MM.1S (cell line): ENCODE measurements around the gene HACL1.
A peak's percentile ranks its signal among the peaks of the same experiment; 100 is the strongest.
"Not testable (repeated sequence)": the region's sequence is repeated elsewhere in the genome, so short reads cannot be mapped to it uniquely, and the experiment has no call there.

Source experiments
- DNase-seq: peaks from one replicate; pipeline ENCODE4 v3.0.0-alpha.2; 2015
- H2AFZ ChIP-seq: fragments of 300-600 bp; sonication (generic); 2 replicates; pipeline ENCODE4 v1.6.0; 2016; ENCODE audit warnings: antibody characterized with exemption, low read length
- H3F3A ChIP-seq: fragments of 300-600 bp; sonication (generic); 2 replicates; pipeline ENCODE4 v1.6.1; 2016; ENCODE audit warnings: mild to moderate bottlenecking, antibody characterized with exemption, low read length, moderate library complexity, mixed read lengths; ENCODE audit not compliant: insufficient read depth
- H3K27ac ChIP-seq: fragments of 300-600 bp; sonication (generic); 2 replicates; pipeline ENCODE4 v1.5.1; 2016; ENCODE audit warnings: mild to moderate bottlenecking, low read length
- H3K27me3 ChIP-seq: fragments of 300-600 bp; sonication (generic); replicated peaks from 2 replicates; pipeline ENCODE4 v1.6.0; 2016; ENCODE audit warnings: low read length; ENCODE audit not compliant: insufficient read depth
- H3K36me3 ChIP-seq: fragments of 300-600 bp; sonication (generic); replicated peaks from 2 replicates; pipeline ENCODE4 v1.6.1; 2016; ENCODE audit warnings: mild to moderate bottlenecking, low read length, mixed read lengths; ENCODE audit not compliant: insufficient read depth
- H3K4me1 ChIP-seq: fragments of 300-600 bp; sonication (generic); 2 replicates; pipeline ENCODE4 v1.6.1; 2016; ENCODE audit warnings: low read length, mixed read lengths
- H3K4me2 ChIP-seq: fragments of 300-600 bp; sonication (generic); 2 replicates; pipeline ENCODE4 v1.6.0; 2016; ENCODE audit warnings: low read depth, low read length
- H3K4me3 ChIP-seq: fragments of 300-600 bp; sonication (generic); 2 replicates; pipeline ENCODE4 v1.5.1; 2016; ENCODE audit warnings: low read length, mixed read lengths
- H3K79me2 ChIP-seq: fragments of 300-600 bp; sonication (generic); 2 replicates; pipeline ENCODE4 v1.6.1; 2016; ENCODE audit warnings: mixed run types, low read length, mixed read lengths
- H3K9ac ChIP-seq: fragments of 300-600 bp; sonication (generic); 2 replicates; pipeline ENCODE4 v1.6.1; 2016; ENCODE audit warnings: low read length, mixed read lengths
- H3K9me2 ChIP-seq: fragments of 300-600 bp; sonication (generic); replicated peaks from 2 replicates; pipeline ENCODE4 v1.6.1; 2016; ENCODE audit warnings: mild to moderate bottlenecking, low read length, mixed read lengths; ENCODE audit not compliant: insufficient read depth
- H3K9me3 ChIP-seq: fragments of 300-600 bp; sonication (generic); replicated peaks from 2 replicates; pipeline ENCODE4 v1.6.1; 2016; ENCODE audit warnings: mild to moderate bottlenecking, low read length, mixed read lengths; ENCODE audit not compliant: insufficient read depth
- H4K20me1 ChIP-seq: fragments of 300-600 bp; sonication (generic); 2 replicates; pipeline ENCODE4 v1.6.1; 2016; ENCODE audit warnings: mild to moderate bottlenecking, low read length, moderate library complexity, mixed read lengths; ENCODE audit not compliant: insufficient read depth
- CTCF ChIP-seq: fragments of 300-600 bp; sonication (generic); IDR thresholded peaks from 2 replicates; pipeline ENCODE4 v1.5.1; 2016; ENCODE audit warnings: antibody characterized with exemption, low read length, mixed read lengths
- EZH2 ChIP-seq: fragments of 300-600 bp; sonication (generic); optimal IDR thresholded peaks from 2 replicates; pipeline ENCODE3; 2017; ENCODE audit warnings: low read depth, mild to moderate bottlenecking, antibody characterized with exemption, low read length, mixed read lengths
- EZH2phosphoT487 ChIP-seq: fragments of 300-600 bp; sonication (generic); IDR thresholded peaks from 2 replicates; pipeline ENCODE4 v1.6.1; 2018; ENCODE audit warnings: antibody characterized with exemption, low read length

HACL1 gene

DNA sequence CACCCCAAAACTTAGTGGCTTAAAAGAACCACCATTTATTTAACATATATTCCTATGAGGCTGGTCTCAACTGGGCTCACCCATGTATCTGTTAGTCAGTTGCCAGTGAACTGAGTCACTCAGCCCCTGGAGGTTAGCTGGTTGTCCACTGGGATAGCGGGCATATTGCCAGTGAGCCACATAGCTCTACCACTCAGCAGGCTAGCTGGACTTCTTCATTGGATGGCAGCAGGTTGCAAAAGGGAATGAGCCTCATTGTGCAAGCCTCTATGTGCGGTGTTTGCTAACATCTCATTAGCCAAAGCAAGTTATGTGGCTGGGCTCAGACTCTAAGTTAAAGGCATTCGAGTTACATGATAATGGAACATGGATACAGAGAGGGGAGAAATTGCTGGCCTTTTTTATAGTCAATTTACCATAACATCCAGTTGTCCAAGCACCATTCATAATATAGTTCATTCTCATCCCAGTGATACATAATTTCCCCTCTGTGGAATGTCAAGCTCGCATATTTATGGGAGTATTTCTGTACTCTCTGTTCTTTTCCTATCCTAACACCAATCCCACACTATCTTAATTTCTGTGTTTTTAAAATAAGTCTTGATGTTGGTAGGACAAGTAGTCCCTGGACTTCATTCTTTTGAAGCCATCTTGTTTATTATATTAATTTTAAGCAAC is 8.9 kb upstream of the HACL1 start:
- H3K4me2 ChIP-seq: no peak overlapping the region

GRCh38 chr3:15606434-15606891 is 5.1 kb upstream of the HACL1 start:
- Histone ChIP-seq H3F3A (peaks cover 5% of the 10 kb centered on the region; the same call in 1 of the 2 replicates), H3K9ac (no peak overlapping the region), H3K79me2 (no peaks in the 10 kb centered on the region), H3K27ac (no peak overlapping the region), H3K4me3 (no peak overlapping the region), H3K4me2 (no peak overlapping the region), H3K4me1 (no peaks in the 10 kb centered on the region), H2AFZ (no peak overlapping the region), H3K36me3 (no peaks in the 10 kb centered on the region), H3K27me3 (no peaks in the 10 kb centered on the region), H3K9me2 (no peaks in the 10 kb centered on the region), H4K20me1 (no peaks in the 10 kb centered on the region), H3K9me3 (no peaks in the 10 kb centered on the region)
- DNase-seq: no peak
- TF ChIP-seq EZH2phosphoT487 (no peak), EZH2 (no peak), CTCF (no peak)

More for the DNA sequence above, 8.9 kb upstream of the HACL1 start:
- Histone ChIP-seq H3K36me3 (no peaks in the 10 kb centered on the region), H3K4me1 (no peaks in the 10 kb centered on the region), H4K20me1 (no peaks in the 10 kb centered on the region), H3K9me3 (no peaks in the 10 kb centered on the region), H3K9ac (no peak overlapping the region), H2AFZ (no peak overlapping the region), H3F3A (no peaks in the 10 kb centered on the region), H3K4me3 (no peak overlapping the region), H3K79me2 (no peaks in the 10 kb centered on the region), H3K27ac (no peak overlapping the region), H3K27me3 (no peaks in the 10 kb centered on the region), H3K9me2 (no peaks in the 10 kb centered on the region)
- no peak for TF ChIP-seq CTCF
- no peak for TF ChIP-seq EZH2
- TF ChIP-seq EZH2phosphoT487: no peak
- no peak for DNase-seq

DNA sequence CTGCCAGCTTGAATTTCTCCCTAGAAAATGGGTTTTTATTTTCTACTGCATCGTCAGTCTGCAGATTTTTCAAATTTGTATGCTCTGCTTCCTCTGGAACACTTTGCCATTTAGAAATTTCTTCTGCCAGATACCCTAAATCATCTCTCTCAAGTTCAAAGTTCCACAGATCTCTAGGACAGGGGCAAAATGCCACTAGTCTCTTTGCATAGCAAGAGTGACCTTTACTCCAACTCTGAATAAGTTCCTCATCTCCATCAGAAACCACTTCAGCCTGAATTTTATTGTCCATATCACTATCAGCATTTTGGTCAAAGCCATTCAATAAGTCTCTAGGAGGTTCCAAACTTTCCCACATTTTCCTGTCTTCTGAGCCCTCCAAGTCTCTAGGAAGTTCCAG is 3.2 kb upstream of the HACL1 start:
- not testable (repeated sequence) for H3K4me3 ChIP-seq, H3K9me2 ChIP-seq, H3K4me1 ChIP-seq, H2AFZ ChIP-seq, H3K36me3 ChIP-seq, H3K27me3 ChIP-seq, H3K4me2 ChIP-seq, DNase-seq, H3K9me3 ChIP-seq, H3K9ac ChIP-seq, H4K20me1 ChIP-seq, H3F3A ChIP-seq, H3K27ac ChIP-seq
- peaks cover 12% of the 10 kb centered on the region for H3K79me2 ChIP-seq

GRCh38 chr3:15602816-15603215 is 1.4 kb upstream of the HACL1 start:
- DNase-seq: not testable (repeated sequence)
- peak overlapping the region; percentile 53 for H2AFZ ChIP-seq

More at GRCh38 chr3:15602816-15603215, 1.4 kb upstream of the HACL1 start:
- H3K4me2 ChIP-seq: peak overlapping the region; percentile 82
- H3K9me3 ChIP-seq, H3K27ac ChIP-seq, H3K4me1 ChIP-seq, H4K20me1 ChIP-seq, H3K36me3 ChIP-seq, H3K27me3 ChIP-seq, H3F3A ChIP-seq, H3K9me2 ChIP-seq: not testable (repeated sequence)
- H3K9ac ChIP-seq: peak overlapping the region; percentile 78; the same call in 1 of the 2 replicates
- H3K4me3 ChIP-seq: peak overlapping the region; percentile 89; the same call in 1 of the 2 replicates
- H3K79me2 ChIP-seq: peaks cover 14% of the 10 kb centered on the region
